GM13976 (cell line): ENCODE data around the gene NTF4.
A peak's percentile ranks its signal among the peaks of the same experiment; 100 is the strongest.

Experiments
- DNase-seq: peaks from one replicate; pipeline ENCODE4 v3.0.0; 2012; ENCODE audit warnings: low spot score
- in situ Hi-C: fragments of 300-500 bp; cut with MboI; formaldehyde crosslinking; loops from one replicate; pipeline ENCODE4 v1.12.0; 2022; ENCODE audit warnings: low sequenced_read_pairs, mixed read lengths, inconsistent platforms; ENCODE audit not compliant: unreplicated experiment
- TF ChIP-seq, protein P1 (sequence below): IDR thresholded peaks from 2 replicates; pipeline ENCODE4 v1.5.1; 2012; ENCODE audit warnings: borderline replicate concordance, mild to moderate bottlenecking; ENCODE audit not compliant: insufficient read depth; ENCODE audit errors: extremely low read depth, missing control alignments, control extremely low read depth

NTF4 gene

DNA sequence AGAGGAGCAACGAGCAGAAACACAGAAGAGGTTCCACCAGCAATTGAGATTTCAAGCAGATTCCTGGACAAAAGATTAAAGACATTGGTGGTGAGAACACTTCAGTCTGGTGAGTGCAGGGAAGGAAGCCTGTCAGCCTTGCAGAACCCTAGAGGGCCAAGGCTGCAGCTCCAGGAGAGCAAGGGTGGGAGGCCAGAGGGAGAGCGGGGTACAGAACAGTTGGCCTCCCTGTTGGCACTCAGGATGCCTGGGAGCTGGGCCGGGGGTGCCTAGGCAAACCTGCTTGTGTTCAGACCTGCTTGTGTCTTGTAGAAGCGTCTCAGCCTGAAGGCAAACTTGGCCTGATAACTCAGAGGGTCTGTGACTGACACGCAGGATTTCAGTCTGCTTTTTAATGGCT, 44.4 kb upstream of the NTF4 start:
- in situ Hi-C loops, result no loop called here
- TF ChIP-seq, protein P1, sequence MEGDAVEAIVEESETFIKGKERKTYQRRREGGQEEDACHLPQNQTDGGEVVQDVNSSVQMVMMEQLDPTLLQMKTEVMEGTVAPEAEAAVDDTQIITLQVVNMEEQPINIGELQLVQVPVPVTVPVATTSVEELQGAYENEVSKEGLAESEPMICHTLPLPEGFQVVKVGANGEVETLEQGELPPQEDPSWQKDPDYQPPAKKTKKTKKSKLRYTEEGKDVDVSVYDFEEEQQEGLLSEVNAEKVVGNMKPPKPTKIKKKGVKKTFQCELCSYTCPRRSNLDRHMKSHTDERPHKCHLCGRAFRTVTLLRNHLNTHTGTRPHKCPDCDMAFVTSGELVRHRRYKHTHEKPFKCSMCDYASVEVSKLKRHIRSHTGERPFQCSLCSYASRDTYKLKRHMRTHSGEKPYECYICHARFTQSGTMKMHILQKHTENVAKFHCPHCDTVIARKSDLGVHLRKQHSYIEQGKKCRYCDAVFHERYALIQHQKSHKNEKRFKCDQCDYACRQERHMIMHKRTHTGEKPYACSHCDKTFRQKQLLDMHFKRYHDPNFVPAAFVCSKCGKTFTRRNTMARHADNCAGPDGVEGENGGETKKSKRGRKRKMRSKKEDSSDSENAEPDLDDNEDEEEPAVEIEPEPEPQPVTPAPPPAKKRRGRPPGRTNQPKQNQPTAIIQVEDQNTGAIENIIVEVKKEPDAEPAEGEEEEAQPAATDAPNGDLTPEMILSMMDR, result no peak

DNA sequence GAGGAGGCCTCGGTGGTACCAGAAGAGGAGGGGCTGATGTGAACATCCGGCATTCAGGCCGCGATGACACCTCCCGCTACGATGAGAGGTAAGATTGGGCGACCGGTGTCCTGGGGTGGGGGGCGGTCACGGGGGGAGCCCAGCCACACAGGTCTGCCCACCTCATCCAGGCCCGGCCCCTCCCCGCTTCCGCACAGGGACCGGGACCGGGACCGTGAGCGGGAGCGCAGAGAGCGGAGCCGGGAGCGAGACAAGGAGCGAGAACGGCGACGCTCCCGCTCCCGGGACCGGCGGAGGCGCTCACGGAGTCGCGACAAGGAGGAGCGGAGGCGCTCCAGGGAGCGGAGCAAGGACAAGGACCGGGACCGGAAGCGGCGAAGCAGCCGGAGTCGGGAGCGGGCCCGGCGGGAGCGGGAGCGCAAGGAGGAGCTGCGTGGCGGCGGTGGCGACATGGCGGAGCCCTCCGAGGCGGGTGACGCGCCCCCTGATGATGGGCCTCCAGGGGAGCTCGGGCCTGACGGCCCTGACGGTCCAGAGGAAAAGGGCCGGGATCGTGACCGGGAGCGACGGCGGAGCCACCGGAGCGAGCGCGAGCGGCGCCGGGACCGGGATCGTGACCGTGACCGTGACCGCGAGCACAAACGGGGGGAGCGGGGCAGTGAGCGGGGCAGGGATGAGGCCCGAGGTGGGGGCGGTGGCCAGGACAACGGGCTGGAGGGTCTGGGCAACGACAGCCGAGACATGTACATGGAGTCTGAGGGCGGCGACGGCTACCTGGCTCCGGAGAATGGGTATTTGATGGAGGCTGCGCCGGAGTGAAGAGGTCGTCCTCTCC, 43.2 kb upstream of the NTF4 start:
- in situ Hi-C loops, result no loop called here
- no peak for DNase-seq

More for the DNA sequence above, 44.4 kb upstream of the NTF4 start:
- DNase-seq, result no peak

DNA sequence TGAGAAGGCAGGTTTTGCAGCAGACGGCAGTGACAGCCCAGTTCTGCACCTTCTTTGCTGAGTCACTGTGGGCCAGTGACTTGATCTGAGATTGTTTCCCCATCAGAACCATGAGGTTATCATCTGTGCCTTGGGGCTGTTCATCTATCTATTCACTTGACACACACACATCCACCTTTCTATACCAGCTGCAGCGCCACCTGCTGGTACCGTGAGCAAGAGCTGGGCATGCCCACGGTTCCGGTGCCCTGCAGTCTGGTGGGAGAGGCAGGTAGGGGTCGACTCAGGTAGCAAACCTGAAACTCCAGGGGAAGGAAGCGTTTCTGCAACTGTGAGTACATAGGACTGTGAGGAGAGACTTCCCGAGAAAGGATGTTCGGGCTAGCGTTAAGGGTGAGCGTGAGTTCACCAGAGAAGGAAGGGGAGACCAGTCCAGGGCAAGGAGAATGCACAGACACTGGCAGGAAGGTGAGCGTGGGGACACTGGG, 42.1 kb upstream of the NTF4 start:
- peak; percentile 57 for DNase-seq
- in situ Hi-C loops, result no loop called here
- TF ChIP-seq, protein P1, result peak; percentile 86

More for the DNA sequence above, 43.2 kb upstream of the NTF4 start:
- TF ChIP-seq, protein P1, result no peak

DNA sequence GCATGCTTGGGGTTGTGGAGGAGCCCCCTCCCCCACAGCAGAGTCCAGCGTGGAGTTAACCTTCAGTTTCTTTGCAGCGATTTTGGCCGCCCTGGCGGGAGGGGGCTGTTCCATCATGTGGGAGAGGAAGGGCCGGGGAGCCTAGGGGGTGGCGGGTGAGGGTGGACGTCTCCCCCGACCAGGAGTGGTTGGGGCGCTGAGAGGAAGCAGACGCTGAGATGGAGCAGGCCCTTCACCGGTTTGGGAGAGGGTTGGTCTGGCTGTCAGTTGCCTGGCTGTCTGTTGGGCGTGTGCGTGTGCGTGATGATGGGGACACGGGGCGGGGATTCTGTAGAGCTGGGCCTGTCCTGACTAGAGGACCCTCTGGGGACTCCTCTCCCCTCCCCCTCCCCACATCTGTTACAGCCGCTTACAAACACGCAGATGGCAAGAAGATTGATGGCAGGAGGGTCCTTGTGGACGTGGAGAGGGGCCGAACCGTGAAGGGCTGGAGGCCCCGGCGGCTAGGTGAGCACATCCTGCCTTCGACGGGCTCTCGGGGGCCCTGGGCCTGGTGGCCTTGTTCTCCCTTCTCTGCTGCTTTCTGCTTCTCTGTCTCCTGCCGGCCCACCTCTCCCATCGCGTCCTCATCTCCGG, 39.7 kb upstream of the NTF4 start:
- TF ChIP-seq, protein P1, result no peak
- in situ Hi-C loops, result no loop called here
- no peak for DNase-seq

DNA sequence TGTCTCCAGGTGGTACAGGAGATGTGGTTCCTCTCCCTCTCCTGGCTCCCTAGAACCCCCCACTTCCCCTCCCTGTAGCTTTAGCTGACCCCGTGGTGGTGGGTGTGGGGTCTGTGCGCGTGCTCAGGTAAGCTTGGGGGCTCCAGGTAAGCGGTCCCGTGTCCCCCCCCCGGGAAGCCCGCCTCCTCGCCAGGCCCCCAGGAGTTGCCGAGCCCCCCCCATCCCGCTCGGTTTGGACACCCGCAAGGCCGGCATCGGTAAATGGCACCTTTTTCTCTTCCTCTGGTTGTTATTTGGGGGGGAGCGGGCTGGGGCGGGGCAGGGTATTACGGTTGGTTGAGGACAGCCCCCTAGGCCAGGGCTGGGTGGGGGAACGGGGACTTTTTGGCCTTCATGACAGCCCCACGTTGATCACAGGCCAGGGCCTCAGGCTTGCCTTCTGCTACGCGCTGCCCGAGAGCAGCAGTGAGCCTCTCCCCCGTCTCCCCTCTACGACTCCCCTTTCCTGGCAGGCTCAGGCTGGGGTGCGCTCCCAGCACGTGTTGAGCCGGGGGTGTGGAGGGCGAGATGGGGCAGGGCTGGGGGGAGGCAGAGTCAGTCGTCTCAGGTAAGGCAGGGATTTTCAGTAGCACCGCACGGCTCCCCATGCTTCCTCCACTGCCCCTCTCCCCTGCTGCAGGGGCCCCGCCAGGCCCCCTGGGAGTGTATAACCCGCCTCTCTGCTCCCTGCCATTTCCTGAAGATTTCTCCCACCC, 38.9 kb upstream of the NTF4 start:
- TF ChIP-seq, protein P1, result no peak
- in situ Hi-C loops, result no loop called here
- DNase-seq, result no peak

DNA sequence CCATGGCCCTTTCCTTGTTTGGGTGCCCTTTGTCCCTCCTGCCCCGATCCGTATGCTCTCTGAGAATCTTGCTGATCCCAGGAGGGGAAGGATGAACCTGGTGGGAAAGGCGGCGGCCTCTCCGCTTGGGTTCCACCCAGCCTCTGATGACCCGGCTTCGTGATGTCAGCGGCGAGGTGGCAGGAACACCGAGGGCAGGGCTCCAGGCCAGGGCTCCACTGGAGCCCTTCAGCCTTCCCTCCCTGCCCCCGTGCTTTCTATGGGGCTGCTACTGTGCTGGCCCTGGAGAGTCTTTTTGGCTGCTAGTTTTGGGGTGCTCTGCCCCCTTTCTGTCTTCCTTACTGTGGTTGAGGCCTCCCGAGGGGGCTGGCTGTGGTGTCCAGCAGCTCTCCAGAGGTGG, 37.7 kb upstream of the NTF4 start:
- DNase-seq, result no peak
- in situ Hi-C loops, result no loop called here
- TF ChIP-seq, protein P1, result no peak
